A549 (cell line): ENCODE results near the gene SLC1A1.

Experiments used
- MAFK ChIP-seq: fragments of 450-650 bp; IDR thresholded peaks from 2 replicates; pipeline ENCODE4 v1.6.1; 2014; ENCODE audit not compliant: partially characterized antibody
- MAZ ChIP-seq: fragments of 150-350 bp; IDR thresholded peaks from 2 replicates; pipeline ENCODE4 v1.6.1; 2014; ENCODE audit warnings: antibody characterized with exemption, low read depth, low read length, borderline replicate concordance
- PBX3 ChIP-seq: IDR thresholded peaks from 2 replicates; pipeline ENCODE4 v1.6.1; 2012
- POLR2A ChIP-seq: IDR thresholded peaks from 2 replicates; pipeline ENCODE4 v1.6.1; 2012; ENCODE audit warnings: mild to moderate bottlenecking, low read length
- REST ChIP-seq: fragments of 200-600 bp; sonication (generic); IDR thresholded peaks from 2 replicates; pipeline ENCODE4 v1.6.1; 2016; ENCODE audit warnings: antibody characterized with exemption, mild to moderate bottlenecking, moderate library complexity
- TF ChIP-seq, protein P1 (sequence below): IDR thresholded peaks from 2 replicates; pipeline ENCODE4 v1.6.1; 2012
- TF ChIP-seq, protein P2 (sequence below): fragments of >200 bp; sonication (Bioruptor Twin); formaldehyde crosslinking; IDR thresholded peaks from 3 replicates; pipeline ENCODE4 v1.5.1; 2016

DNA sequence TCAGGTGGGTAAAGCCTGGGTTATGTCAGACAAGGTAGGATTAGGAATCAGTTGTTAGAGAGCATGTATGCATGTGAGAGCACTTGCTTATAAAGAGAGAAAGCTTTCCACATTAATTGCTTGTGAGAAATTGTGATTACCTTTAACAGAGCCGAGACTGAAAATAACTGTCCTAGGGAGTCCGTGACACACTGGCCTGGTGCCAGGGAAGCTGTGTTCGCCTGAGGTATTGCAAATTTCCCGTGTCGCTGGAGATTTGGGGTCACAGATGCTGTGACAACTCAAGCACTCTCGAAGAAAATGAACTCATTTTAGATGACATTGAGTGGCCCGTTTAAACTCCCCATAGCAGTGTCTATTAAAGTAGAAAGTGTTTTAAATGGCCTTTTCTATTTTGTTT lies 9.6 kb downstream of the SLC1A1 start:
- TF ChIP-seq, protein P1, sequence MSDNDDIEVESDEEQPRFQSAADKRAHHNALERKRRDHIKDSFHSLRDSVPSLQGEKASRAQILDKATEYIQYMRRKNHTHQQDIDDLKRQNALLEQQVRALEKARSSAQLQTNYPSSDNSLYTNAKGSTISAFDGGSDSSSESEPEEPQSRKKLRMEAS = no peak
- TF ChIP-seq, protein P2, sequence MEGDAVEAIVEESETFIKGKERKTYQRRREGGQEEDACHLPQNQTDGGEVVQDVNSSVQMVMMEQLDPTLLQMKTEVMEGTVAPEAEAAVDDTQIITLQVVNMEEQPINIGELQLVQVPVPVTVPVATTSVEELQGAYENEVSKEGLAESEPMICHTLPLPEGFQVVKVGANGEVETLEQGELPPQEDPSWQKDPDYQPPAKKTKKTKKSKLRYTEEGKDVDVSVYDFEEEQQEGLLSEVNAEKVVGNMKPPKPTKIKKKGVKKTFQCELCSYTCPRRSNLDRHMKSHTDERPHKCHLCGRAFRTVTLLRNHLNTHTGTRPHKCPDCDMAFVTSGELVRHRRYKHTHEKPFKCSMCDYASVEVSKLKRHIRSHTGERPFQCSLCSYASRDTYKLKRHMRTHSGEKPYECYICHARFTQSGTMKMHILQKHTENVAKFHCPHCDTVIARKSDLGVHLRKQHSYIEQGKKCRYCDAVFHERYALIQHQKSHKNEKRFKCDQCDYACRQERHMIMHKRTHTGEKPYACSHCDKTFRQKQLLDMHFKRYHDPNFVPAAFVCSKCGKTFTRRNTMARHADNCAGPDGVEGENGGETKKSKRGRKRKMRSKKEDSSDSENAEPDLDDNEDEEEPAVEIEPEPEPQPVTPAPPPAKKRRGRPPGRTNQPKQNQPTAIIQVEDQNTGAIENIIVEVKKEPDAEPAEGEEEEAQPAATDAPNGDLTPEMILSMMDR = no peak
- TF ChIP-seq MAFK (no peak), PBX3 (no peak), POLR2A (no peak), REST (no peak), MAZ (no peak)
